HL-60 (cell line): ENCODE results near the gene NAA80.

ENCODE experiments used
- DNase-seq, 2 experiments: peaks; one replicate each; pipeline ENCODE4 v3.0.0-alpha.2; 2010 to 2020; ENCODE audit warnings: low read depth in 1 of 2, low spot score in 1 of 2
- H3K27ac ChIP-seq: fragments of 250-450 bp; sonication (Bioruptor Pico); replicated peaks from 2 replicates; pipeline ENCODE4 v1.5.1; 2020; ENCODE audit warnings: mild to moderate bottlenecking, moderate library complexity
- H3K27me3 ChIP-seq: fragments of 250-450 bp; sonication (Bioruptor Pico); 2 replicates; pipeline ENCODE4 v1.5.1; 2021; ENCODE audit warnings: mild to moderate bottlenecking, moderate library complexity; ENCODE audit not compliant: insufficient read depth, poor library complexity, severe bottlenecking
- H3K4me3 ChIP-seq: replicated peaks from 2 replicates; pipeline ENCODE4 v1.5.1; 2011; ENCODE audit warnings: mild to moderate bottlenecking, control low read depth, low read length; ENCODE audit not compliant: insufficient read depth
- GABPA ChIP-seq: IDR thresholded peaks from 2 replicates; pipeline ENCODE4 v1.6.1; 2012; ENCODE audit warnings: low read depth
- POLR2AphosphoS5 ChIP-seq: IDR thresholded peaks from 2 replicates; pipeline ENCODE4 v1.6.1; 2012; ENCODE audit warnings: low read depth
- SPI1 ChIP-seq: IDR thresholded peaks from 2 replicates; pipeline ENCODE4 v1.6.1; 2012; ENCODE audit warnings: low read depth, mild to moderate bottlenecking, borderline replicate concordance
- long read RNA-seq: library from polyadenylated mRNA; unstranded; transcript quantifications from one replicate; pipeline ENCODE4 v2.0.0, GENCODE V29; 2020
- TF ChIP-seq, protein P1 (sequence below): IDR thresholded peaks from 2 replicates; pipeline ENCODE4 v1.6.1; 2012; ENCODE audit warnings: low read depth; ENCODE audit not compliant: insufficient replicate concordance
- TF ChIP-seq, protein P2 (sequence below): IDR thresholded peaks from one replicate; pipeline ENCODE4 v1.5.1; 2011; ENCODE audit warnings: low read length, control low read depth, inconsistent platforms; ENCODE audit not compliant: insufficient read depth

The NAA80 gene, protein sequence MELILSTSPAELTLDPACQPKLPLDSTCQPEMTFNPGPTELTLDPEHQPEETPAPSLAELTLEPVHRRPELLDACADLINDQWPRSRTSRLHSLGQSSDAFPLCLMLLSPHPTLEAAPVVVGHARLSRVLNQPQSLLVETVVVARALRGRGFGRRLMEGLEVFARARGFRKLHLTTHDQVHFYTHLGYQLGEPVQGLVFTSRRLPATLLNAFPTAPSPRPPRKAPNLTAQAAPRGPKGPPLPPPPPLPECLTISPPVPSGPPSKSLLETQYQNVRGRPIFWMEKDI
- long read RNA-seq, transcript NAA80-204 (2 exons, 1,464 nt), result major isoform, 29 of 48 reads
- long read RNA-seq, transcript NAA80-205 (2 exons, 1,820 nt), result minor isoform, 7 of 48 reads
- long read RNA-seq, partial matches to known transcripts, result 0 of 48 reads
- long read RNA-seq, other reads (novel, unspliced or antisense), result 2 of 48 reads

DNA sequence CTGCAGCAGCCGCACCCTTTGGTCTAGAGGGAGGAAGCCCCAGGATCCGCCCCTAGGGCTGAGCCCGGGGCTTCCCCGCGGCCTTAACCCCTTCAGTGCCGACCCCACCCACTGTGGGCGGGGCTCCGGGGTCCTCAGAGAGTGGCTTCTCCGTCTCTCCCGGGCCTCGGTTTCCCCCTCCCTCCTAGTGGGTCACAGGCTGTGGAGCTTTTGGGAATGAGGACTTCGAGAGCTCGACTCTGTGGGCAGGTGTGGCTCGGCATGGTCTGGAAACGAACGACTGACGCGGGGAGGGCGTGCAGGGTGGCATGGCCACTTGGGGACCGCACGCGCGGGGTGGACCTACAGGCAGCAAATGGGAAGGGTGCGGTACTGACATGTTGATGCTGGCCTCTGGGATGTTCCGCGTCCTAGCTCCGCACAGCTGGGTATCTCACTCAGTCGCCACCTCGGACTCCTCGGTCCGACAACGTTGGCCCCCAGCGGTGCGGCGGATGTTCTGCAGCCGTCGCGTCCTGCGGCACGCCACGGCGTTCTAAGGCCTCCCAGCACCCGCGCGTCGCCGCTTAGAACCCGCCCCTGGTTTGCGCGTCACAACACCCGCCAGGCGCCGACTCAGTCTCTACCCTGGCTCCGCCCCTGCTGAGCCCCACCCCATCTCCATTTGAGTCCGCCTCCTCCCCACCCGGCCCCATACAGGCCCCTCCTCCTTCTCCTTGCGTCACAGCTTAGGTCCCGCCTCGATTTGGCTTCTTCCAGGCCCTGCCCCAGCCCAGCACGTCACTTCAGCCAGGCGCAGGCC is at the start of gene NAA80, which contains the start of gene HYAL3:
Gene NAA80, minus strand, starts transcription at position 570 of the 802 bp plus-strand sequence. CDS start 1,942 bp downstream, outside the sequence.
Gene HYAL3, minus strand, starts transcription at position 570 of the 802 bp plus-strand sequence. CDS start 3,803 bp downstream, outside the sequence.
- no peak for TF ChIP-seq GABPA
- TF ChIP-seq, protein P1, sequence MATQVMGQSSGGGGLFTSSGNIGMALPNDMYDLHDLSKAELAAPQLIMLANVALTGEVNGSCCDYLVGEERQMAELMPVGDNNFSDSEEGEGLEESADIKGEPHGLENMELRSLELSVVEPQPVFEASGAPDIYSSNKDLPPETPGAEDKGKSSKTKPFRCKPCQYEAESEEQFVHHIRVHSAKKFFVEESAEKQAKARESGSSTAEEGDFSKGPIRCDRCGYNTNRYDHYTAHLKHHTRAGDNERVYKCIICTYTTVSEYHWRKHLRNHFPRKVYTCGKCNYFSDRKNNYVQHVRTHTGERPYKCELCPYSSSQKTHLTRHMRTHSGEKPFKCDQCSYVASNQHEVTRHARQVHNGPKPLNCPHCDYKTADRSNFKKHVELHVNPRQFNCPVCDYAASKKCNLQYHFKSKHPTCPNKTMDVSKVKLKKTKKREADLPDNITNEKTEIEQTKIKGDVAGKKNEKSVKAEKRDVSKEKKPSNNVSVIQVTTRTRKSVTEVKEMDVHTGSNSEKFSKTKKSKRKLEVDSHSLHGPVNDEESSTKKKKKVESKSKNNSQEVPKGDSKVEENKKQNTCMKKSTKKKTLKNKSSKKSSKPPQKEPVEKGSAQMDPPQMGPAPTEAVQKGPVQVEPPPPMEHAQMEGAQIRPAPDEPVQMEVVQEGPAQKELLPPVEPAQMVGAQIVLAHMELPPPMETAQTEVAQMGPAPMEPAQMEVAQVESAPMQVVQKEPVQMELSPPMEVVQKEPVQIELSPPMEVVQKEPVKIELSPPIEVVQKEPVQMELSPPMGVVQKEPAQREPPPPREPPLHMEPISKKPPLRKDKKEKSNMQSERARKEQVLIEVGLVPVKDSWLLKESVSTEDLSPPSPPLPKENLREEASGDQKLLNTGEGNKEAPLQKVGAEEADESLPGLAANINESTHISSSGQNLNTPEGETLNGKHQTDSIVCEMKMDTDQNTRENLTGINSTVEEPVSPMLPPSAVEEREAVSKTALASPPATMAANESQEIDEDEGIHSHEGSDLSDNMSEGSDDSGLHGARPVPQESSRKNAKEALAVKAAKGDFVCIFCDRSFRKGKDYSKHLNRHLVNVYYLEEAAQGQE, result no peak
- TF ChIP-seq SPI1, result peak; percentile 53; the same call in 1 of the 2 replicates
- TF ChIP-seq POLR2AphosphoS5, result peak; percentile 55; the same call in 1 of the 2 replicates
- peak; percentile 100 for DNase-seq
- peak within 1 kb of the TSS; percentile 69 for H3K4me3 ChIP-seq
- no peaks in the 10 kb centered on the region for H3K27me3 ChIP-seq
- peak within 1 kb of the TSS; percentile 89 for H3K27ac ChIP-seq

DNA sequence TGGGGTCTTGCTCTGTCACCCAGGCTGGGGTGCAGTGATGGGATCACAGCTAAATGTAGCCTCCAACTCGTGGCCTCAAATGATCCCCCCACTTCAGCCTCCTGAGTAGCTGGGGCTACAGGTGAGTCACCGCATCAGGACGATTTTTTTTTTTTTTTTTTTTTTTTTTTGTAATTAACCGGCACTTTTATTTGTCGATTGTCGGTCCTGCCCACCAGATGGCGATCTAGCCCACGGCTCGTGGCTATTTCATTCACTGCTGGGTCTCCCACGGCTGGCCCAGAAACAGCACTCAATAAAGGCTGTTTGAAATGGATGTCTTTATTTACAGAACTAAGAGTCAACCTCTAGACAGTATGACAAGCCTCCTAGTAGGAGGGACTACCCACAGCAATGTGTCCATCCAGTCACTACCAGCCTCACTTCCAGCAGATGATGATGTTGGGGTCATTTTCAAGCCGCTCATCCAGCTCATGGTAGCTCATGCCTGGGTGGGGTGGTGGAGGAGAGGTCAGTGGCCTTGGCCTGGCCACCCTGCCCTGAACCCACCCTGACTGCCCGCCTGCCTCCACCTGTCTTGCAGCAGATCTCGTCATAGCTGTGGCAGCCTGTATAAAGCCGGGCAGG is 48.1 kb upstream of the NAA80 start:
- peak in 1 of 2 experiments; percentile 73 for DNase-seq
- no peak overlapping the region for H3K27ac ChIP-seq
- no peaks in the 10 kb centered on the region for H3K27me3 ChIP-seq
- no peak overlapping the region for H3K4me3 ChIP-seq
- TF ChIP-seq, protein P2, sequence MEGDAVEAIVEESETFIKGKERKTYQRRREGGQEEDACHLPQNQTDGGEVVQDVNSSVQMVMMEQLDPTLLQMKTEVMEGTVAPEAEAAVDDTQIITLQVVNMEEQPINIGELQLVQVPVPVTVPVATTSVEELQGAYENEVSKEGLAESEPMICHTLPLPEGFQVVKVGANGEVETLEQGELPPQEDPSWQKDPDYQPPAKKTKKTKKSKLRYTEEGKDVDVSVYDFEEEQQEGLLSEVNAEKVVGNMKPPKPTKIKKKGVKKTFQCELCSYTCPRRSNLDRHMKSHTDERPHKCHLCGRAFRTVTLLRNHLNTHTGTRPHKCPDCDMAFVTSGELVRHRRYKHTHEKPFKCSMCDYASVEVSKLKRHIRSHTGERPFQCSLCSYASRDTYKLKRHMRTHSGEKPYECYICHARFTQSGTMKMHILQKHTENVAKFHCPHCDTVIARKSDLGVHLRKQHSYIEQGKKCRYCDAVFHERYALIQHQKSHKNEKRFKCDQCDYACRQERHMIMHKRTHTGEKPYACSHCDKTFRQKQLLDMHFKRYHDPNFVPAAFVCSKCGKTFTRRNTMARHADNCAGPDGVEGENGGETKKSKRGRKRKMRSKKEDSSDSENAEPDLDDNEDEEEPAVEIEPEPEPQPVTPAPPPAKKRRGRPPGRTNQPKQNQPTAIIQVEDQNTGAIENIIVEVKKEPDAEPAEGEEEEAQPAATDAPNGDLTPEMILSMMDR, result peak; percentile 23
- TF ChIP-seq SPI1, result no peak

DNA sequence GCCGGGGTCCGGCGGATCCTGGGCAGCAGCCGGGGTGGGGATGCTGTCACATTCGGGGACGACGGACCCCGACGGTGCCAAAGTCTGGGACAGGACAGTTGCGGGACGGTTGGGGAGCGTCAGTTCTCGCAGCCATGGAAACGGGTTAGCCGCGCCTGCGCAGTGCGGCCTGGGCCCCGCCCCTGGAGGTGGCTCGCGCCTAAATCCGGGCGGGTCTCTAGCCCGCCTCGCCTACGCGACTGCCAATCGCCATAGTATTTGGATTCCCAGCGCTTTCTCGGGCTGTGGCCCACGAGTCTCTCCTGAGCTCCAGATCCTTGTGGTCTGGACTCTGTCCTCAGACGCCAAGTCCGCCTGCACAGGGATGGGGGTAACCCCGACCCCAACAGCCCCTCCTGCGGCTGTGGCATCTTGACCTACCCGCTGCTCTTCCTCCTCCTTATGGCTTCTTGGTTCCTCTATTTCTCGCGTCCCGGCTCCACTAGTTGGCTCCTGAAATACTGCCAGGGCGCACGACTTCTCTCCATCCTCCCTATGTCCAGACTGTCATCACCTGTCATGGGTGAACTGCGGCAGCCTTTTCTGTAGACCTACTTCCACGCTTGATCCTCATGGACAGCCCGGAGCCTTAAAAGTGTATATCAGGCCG is 46.5 kb upstream of the NAA80 start, which contains the start of gene ZMYND10:
Gene ZMYND10, minus strand, starts transcription at position 147 of the 649 bp plus-strand sequence. CDS start 153 bp downstream, outside the sequence.
- Histone ChIP-seq H3K4me3 (peak within 1 kb of the TSS; percentile 39), H3K27me3 (no peaks in the 10 kb centered on the region), H3K27ac (0 out of 2 replicates have a peak within 1 kb of the TSS, but pooled peaks have one; percentile 32)
- peak in 1 of 2 experiments; percentile 74 for DNase-seq
- TF ChIP-seq GABPA, result no peak
- TF ChIP-seq SPI1, result no peak
- TF ChIP-seq, protein P1, result no peak
- TF ChIP-seq, protein P2, result no peak
- TF ChIP-seq POLR2AphosphoS5, result no peak
